Neuronal stem cell (in vitro differentiated cells): ENCODE measurements around the gene ITPA.
A peak's percentile ranks its signal among the peaks of the same experiment; 100 is the strongest.

Source experiments
- DNase-seq: peaks from one replicate; pipeline ENCODE4 v3.0.0-alpha.2; 2013; ENCODE audit warnings: low spot score
- H2AFZ ChIP-seq: one replicate; pipeline ENCODE4 v1.6.1; 2013; ENCODE audit warnings: mild to moderate bottlenecking, low read length, inconsistent platforms
- H2AK5ac ChIP-seq: 2 replicates; pipeline ENCODE4 v1.6.1; 2013; ENCODE audit warnings: low read depth, mild to moderate bottlenecking, inconsistent platforms, low read length, moderate library complexity, mixed read lengths
- H2BK120ac ChIP-seq: 2 replicates; pipeline ENCODE4 v1.6.1; 2013; ENCODE audit warnings: low read depth, mild to moderate bottlenecking, inconsistent platforms, low read length, moderate library complexity, mixed read lengths
- H2BK12ac ChIP-seq: one replicate; pipeline ENCODE4 v1.6.1; 2013; ENCODE audit warnings: low read length, inconsistent platforms
- H2BK15ac ChIP-seq: 2 replicates; pipeline ENCODE4 v1.6.1; 2013; ENCODE audit warnings: mild to moderate bottlenecking, low read length, inconsistent platforms, mixed read lengths
- H2BK5ac ChIP-seq: one replicate; pipeline ENCODE4 v1.6.1; 2013; ENCODE audit warnings: inconsistent platforms, mild to moderate bottlenecking, low read length, moderate library complexity
- H3K14ac ChIP-seq: one replicate; pipeline ENCODE4 v1.6.1; 2013; ENCODE audit warnings: low read length, inconsistent platforms
- H3K18ac ChIP-seq: 2 replicates; pipeline ENCODE4 v1.6.1; 2013; ENCODE audit warnings: low read length, inconsistent platforms
- H3K23ac ChIP-seq: 2 replicates; pipeline ENCODE4 v1.6.1; 2013; ENCODE audit warnings: low read depth, mild to moderate bottlenecking, mixed read lengths, low read length, inconsistent platforms; ENCODE audit not compliant: poor library complexity
- H3K27ac ChIP-seq: replicated peaks from 3 replicates; pipeline ENCODE4 v1.5.1; 2013; ENCODE audit warnings: low read length, inconsistent platforms
- H3K27me3 ChIP-seq, 3 experiments: 2 replicates each; pipeline ENCODE4 v1.6.1; 2013; ENCODE audit warnings: low read length in 3 of 3, mild to moderate bottlenecking in 2 of 3, inconsistent platforms in 1 of 3, low read depth in 1 of 3, mixed read lengths in 1 of 3, moderate library complexity in 1 of 3; ENCODE audit not compliant: control insufficient read depth in 3 of 3, insufficient read depth in 3 of 3
- H3K36me3 ChIP-seq, 2 donors: replicated peaks in 1 of 2; 2 replicates each; pipeline ENCODE4 v1.6.1; 2013; ENCODE audit warnings: low read length in 2 of 2; ENCODE audit not compliant: control insufficient read depth in 2 of 2, insufficient read depth in 2 of 2
- H3K4ac ChIP-seq: 2 replicates; pipeline ENCODE4 v1.6.1; 2013; ENCODE audit warnings: inconsistent platforms, mild to moderate bottlenecking, low read length, moderate library complexity
- H3K4me1 ChIP-seq, 2 donors: 1 replicate in 1 of 2; 2 replicates in 1 of 2; pipeline ENCODE4 v1.6.1; 2013; ENCODE audit warnings: low read length in 2 of 2, low read depth in 1 of 2; ENCODE audit not compliant: control insufficient read depth in 2 of 2, insufficient read depth in 1 of 2
- H3K4me2 ChIP-seq: one replicate; pipeline ENCODE4 v1.6.1; 2013; ENCODE audit warnings: mild to moderate bottlenecking, low read length, inconsistent platforms; ENCODE audit not compliant: insufficient read depth, poor library complexity, severe bottlenecking
- H3K4me3 ChIP-seq, 2 donors: 2 replicates each; pipeline ENCODE4 v1.5.1; 2013; ENCODE audit warnings: low read length in 2 of 2, mild to moderate bottlenecking in 2 of 2, inconsistent platforms in 1 of 2, moderate library complexity in 1 of 2
- H3K79me1 ChIP-seq: one replicate; pipeline ENCODE4 v1.6.1; 2013; ENCODE audit warnings: low read depth, mild to moderate bottlenecking, inconsistent platforms, low read length, moderate library complexity
- H3K9ac ChIP-seq: one replicate; pipeline ENCODE4 v1.6.1; 2013; ENCODE audit warnings: mild to moderate bottlenecking, low read depth, low read length, inconsistent platforms; ENCODE audit not compliant: poor library complexity
- H3K9me3 ChIP-seq, 2 donors: replicated peaks in 1 of 2; 2 replicates each; pipeline versions ENCODE3 to v1.6.1; 2013; ENCODE audit warnings: low read length in 2 of 2, mild to moderate bottlenecking in 2 of 2, inconsistent platforms in 1 of 2, low read depth in 1 of 2, mixed read lengths in 1 of 2, moderate library complexity in 1 of 2; ENCODE audit not compliant: control insufficient read depth in 2 of 2, insufficient read depth in 1 of 2
- H4K8ac ChIP-seq: one replicate; pipeline ENCODE4 v1.6.1; 2013; ENCODE audit warnings: low read depth, mild to moderate bottlenecking, inconsistent platforms, low read length, moderate library complexity
- H4K91ac ChIP-seq: one replicate; pipeline ENCODE4 v1.6.1; 2013; ENCODE audit warnings: low read length, low read depth, mild to moderate bottlenecking, inconsistent platforms; ENCODE audit not compliant: poor library complexity
- WGBS, 2 donors: extraction: QIAGEN DNeasy Blood & Tissue Kit; methylation state at CpG; one replicate each; pipeline ENCODE4 v1.1.7; 2013; ENCODE audit warnings: missing lambda C conversion rate in 2 of 2, mixed read lengths in 1 of 2; ENCODE audit not compliant: insufficient read length in 2 of 2, insufficient replicate concordance in 1 of 2; ENCODE audit errors: extremely low coverage in 2 of 2; 5-methylcytosine and 5-hydroxymethylcytosine counted together

Gene ITPA

GRCh38 chr20:3188823-3189413, 20.4 kb upstream of the ITPA start:
- Histone ChIP-seq H3K18ac (peak overlapping the region; percentile 13), H2AK5ac (no peak overlapping the region), H3K9ac (no peak overlapping the region), H3K4me1 (no peaks in the 10 kb centered on the region), H3K14ac (no peak overlapping the region), H3K4me2 (no peak overlapping the region), H3K27ac (no peak overlapping the region), H2BK12ac (no peak overlapping the region), H2BK5ac (no peak overlapping the region), H3K4ac (no peak overlapping the region), H4K8ac (no peak overlapping the region), H3K23ac (no peak overlapping the region), H3K79me1 (no peaks in the 10 kb centered on the region), H4K91ac (no peak overlapping the region), H2AFZ (no peak overlapping the region), H3K27me3 (no peaks in the 10 kb centered on the region), H3K4me3 (no peak overlapping the region), H2BK15ac (no peak overlapping the region), H3K36me3 (peaks cover 32 to 55% of the 10 kb centered on the region in 2 donors), H2BK120ac (no peak overlapping the region), H3K9me3 (no peaks in the 10 kb centered on the region)
- WGBS, 2 donors, result no CpG with 5 or more reads among the region's 3 CpGs
- no peak for DNase-seq

GRCh38 chr20:3189561-3190131, 19.7 kb upstream of the ITPA start:
- H3K9ac ChIP-seq, result no peak overlapping the region
- no peak overlapping the region for H4K8ac ChIP-seq
- peaks cover 38 to 62% of the 10 kb centered on the region in 2 donors for H3K36me3 ChIP-seq
- H2BK5ac ChIP-seq, result no peak overlapping the region
- no peak overlapping the region for H4K91ac ChIP-seq
- H2BK15ac ChIP-seq, result no peak overlapping the region
- H3K4me2 ChIP-seq, result no peak overlapping the region
- no peak overlapping the region for H3K18ac ChIP-seq
- DNase-seq, result no peak
- no peak overlapping the region for H2AK5ac ChIP-seq
- H3K14ac ChIP-seq, result no peak overlapping the region
- no peak overlapping the region for H2BK120ac ChIP-seq
- no peak overlapping the region for H2AFZ ChIP-seq
- no peak overlapping the region for H2BK12ac ChIP-seq
- H3K23ac ChIP-seq, result no peak overlapping the region
- WGBS, 2 donors, result no CpG with 5 or more reads among the region's 4 CpGs
- no peaks in the 10 kb centered on the region for H3K27me3 ChIP-seq
- no peak overlapping the region for H3K4ac ChIP-seq
- no peaks in the 10 kb centered on the region for H3K4me1 ChIP-seq
- no peak overlapping the region for H3K27ac ChIP-seq
- no peak overlapping the region for H3K4me3 ChIP-seq
- H3K79me1 ChIP-seq, result no peaks in the 10 kb centered on the region
- no peaks in the 10 kb centered on the region for H3K9me3 ChIP-seq

GRCh38 chr20:3190681-3191111, 18.6 kb upstream of the ITPA start:
- no peak overlapping the region for H2BK12ac ChIP-seq
- no peak overlapping the region for H3K27ac ChIP-seq
- H3K23ac ChIP-seq, result no peak overlapping the region
- no peak for DNase-seq
- H2AK5ac ChIP-seq, result no peak overlapping the region
- H3K9me3 ChIP-seq, result no peaks in the 10 kb centered on the region
- H2BK5ac ChIP-seq, result peak overlapping the region; percentile 77
- no peak overlapping the region for H2AFZ ChIP-seq
- H4K8ac ChIP-seq, result no peak overlapping the region
- H2BK120ac ChIP-seq, result no peak overlapping the region
- no peak overlapping the region for H4K91ac ChIP-seq
- WGBS, 2 donors, result no CpG with 5 or more reads among the region's 14 CpGs
- H3K79me1 ChIP-seq, result no peaks in the 10 kb centered on the region
- H3K9ac ChIP-seq, result peak overlapping the region; percentile 34
- no peak overlapping the region for H2BK15ac ChIP-seq
- no peak overlapping the region for H3K4me3 ChIP-seq
- H3K36me3 ChIP-seq, result peaks cover 46 to 72% of the 10 kb centered on the region in 2 donors
- H3K4me2 ChIP-seq, result no peak overlapping the region
- no peaks in the 10 kb centered on the region for H3K4me1 ChIP-seq
- no peak overlapping the region for H3K18ac ChIP-seq
- no peaks in the 10 kb centered on the region for H3K27me3 ChIP-seq
- H3K4ac ChIP-seq, result no peak overlapping the region
- no peak overlapping the region for H3K14ac ChIP-seq

GRCh38 chr20:3192226-3193015, 16.9 kb upstream of the ITPA start:
- H2BK5ac ChIP-seq, result no peak overlapping the region
- no peak overlapping the region for H3K4ac ChIP-seq
- H2AFZ ChIP-seq, result no peak overlapping the region
- H2AK5ac ChIP-seq, result no peak overlapping the region
- no peak overlapping the region for H3K18ac ChIP-seq
- H3K27me3 ChIP-seq, result no peaks in the 10 kb centered on the region
- H3K4me3 ChIP-seq, result peak overlapping the region in 1 of 2 donors; percentile 41
- no peak overlapping the region for H2BK12ac ChIP-seq
- no peak overlapping the region for H3K23ac ChIP-seq
- H4K91ac ChIP-seq, result no peak overlapping the region
- H3K9ac ChIP-seq, result no peak overlapping the region
- H3K9me3 ChIP-seq, result no peaks in the 10 kb centered on the region
- H2BK15ac ChIP-seq, result no peak overlapping the region
- no peak for DNase-seq
- H3K36me3 ChIP-seq, result peaks cover 53 to 86% of the 10 kb centered on the region in 2 donors
- no peak overlapping the region for H3K27ac ChIP-seq
- H3K4me1 ChIP-seq, result no peaks in the 10 kb centered on the region
- H3K14ac ChIP-seq, result no peak overlapping the region
- no peak overlapping the region for H2BK120ac ChIP-seq
- H3K4me2 ChIP-seq, result no peak overlapping the region
- WGBS, 2 donors, result no CpG with 5 or more reads among the region's 18 CpGs
- no peaks in the 10 kb centered on the region for H3K79me1 ChIP-seq
- H4K8ac ChIP-seq, result no peak overlapping the region
